GM18907 (cell line): ENCODE data around the gene ADNP.
"Not testable (repeated sequence)": the region's sequence is repeated elsewhere in the genome, so short reads cannot be mapped to it uniquely, and the experiment has no call there.

Experiments
- ATAC-seq: cut with Tn5 transposase; IDR thresholded peaks from one replicate; pipeline ENCODE4 v1.9.1; 2021; ENCODE audit warnings: mild to moderate bottlenecking, moderate library complexity; ENCODE audit not compliant: unreplicated experiment

ADNP gene

GRCh38 chr20:50931306-50932015, at the start of gene ADNP:
ADNP (minus strand) TSS chr20:50931437; CDS start chr20:50903996, 27,441 bp downstream.
- peak; percentile 61 for ATAC-seq

- no peak for ATAC-seq
Observed at GRCh38 chr20:50980071-50980681, 48.9 kb upstream of the ADNP start.

- ATAC-seq, result not testable (repeated sequence)
Observed at GRCh38 chr20:50978533-50978932, 47.3 kb upstream of the ADNP start.

GRCh38 chr20:50977066-50978021, 46.1 kb upstream of the ADNP start:
- no peak for ATAC-seq

GRCh38 chr20:50975701-50976330, 44.6 kb upstream of the ADNP start:
- ATAC-seq, result no peak

GRCh38 chr20:50969912-50970311, 38.7 kb upstream of the ADNP start:
- no peak for ATAC-seq

- ATAC-seq, result no peak
Observed at GRCh38 chr20:50969435-50969834, 38.2 kb upstream of the ADNP start.

GRCh38 chr20:50968289-50968688, 37.1 kb upstream of the ADNP start:
- no peak for ATAC-seq

GRCh38 chr20:50967586-50967985, 36.3 kb upstream of the ADNP start:
- ATAC-seq, result no peak

- no peak for ATAC-seq
Observed at GRCh38 chr20:50959543-50960126, 28.4 kb upstream of the ADNP start.

GRCh38 chr20:50958615-50959542, 27.6 kb upstream of the ADNP start, which contains the start of gene MOCS3:
MOCS3 (plus strand) TSS chr20:50958818; CDS start chr20:50958843, 25 bp downstream.
- peak; percentile 79 for ATAC-seq

GRCh38 chr20:50957798-50958614, 26.8 kb upstream of the ADNP start, which contains the start of gene DPM1:
DPM1 (minus strand) TSS chr20:50958532; CDS start chr20:50958523, 9 bp downstream.
- ATAC-seq, result peak; percentile 77

GRCh38 chr20:50957276-50957675, 26.0 kb upstream of the ADNP start:
- no peak for ATAC-seq

GRCh38 chr20:50953821-50954220, 22.6 kb upstream of the ADNP start:
- no peak for ATAC-seq

GRCh38 chr20:50953196-50953595, 22.0 kb upstream of the ADNP start:
- ATAC-seq, result no peak

GRCh38 chr20:50948132-50948785, 17.0 kb upstream of the ADNP start:
- ATAC-seq, result no peak

GRCh38 chr20:50943069-50943468, 11.8 kb upstream of the ADNP start:
- no peak for ATAC-seq

GRCh38 chr20:50933589-50933988, 2.4 kb upstream of the ADNP start:
- no peak for ATAC-seq
